ENCODE data around the gene TCF7L2.

TCF7L2 gene

DNA sequence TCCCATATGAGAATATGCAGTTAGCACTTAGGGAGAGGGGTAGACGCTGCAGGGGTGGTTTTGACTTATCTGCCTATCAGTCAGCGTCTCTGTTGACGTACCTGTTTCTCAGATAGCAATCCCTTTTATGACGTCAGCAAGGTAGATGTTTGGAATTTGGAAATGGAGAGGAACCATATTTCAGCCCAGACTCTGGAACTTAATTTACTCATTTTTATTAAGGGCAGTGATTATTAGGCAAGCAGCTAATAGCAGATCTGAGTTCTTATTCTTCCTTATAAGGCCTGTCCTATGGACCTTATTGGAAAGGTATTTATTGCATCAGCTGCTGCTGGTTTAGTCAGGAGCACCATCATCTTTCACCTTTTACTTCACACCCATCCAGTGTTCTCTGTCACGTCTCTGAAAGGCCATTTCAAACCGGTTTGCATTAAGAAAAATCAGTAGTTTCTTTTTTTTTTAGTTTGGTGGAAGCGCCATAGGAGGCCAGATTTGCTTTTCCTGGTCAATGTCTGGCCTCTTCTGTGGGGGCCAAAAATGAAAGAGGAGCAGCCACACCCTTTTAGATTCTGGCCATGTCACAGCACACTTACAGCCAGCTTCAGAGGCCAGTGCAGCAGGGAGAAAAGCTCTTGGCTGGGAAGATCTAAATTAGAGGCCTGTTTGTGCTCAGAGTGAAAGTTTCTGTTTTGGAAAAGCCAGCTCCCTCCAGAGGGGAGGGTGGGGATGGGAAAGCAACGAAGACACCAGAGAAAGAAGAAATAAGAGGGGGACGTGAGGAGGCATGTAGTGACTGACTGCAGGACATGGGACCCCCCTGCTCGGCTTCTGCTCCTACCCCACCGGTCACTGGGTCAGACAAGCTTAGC lies 146.3 kb downstream of the TCF7L2 start:
- POLR2A ChIA-PET (ENCODE audit: low non-redundant PET): no interaction called here
- H3K27ac ChIP-seq: peak overlapping the region; percentile 93
- TF ChIP-seq, protein P1, sequence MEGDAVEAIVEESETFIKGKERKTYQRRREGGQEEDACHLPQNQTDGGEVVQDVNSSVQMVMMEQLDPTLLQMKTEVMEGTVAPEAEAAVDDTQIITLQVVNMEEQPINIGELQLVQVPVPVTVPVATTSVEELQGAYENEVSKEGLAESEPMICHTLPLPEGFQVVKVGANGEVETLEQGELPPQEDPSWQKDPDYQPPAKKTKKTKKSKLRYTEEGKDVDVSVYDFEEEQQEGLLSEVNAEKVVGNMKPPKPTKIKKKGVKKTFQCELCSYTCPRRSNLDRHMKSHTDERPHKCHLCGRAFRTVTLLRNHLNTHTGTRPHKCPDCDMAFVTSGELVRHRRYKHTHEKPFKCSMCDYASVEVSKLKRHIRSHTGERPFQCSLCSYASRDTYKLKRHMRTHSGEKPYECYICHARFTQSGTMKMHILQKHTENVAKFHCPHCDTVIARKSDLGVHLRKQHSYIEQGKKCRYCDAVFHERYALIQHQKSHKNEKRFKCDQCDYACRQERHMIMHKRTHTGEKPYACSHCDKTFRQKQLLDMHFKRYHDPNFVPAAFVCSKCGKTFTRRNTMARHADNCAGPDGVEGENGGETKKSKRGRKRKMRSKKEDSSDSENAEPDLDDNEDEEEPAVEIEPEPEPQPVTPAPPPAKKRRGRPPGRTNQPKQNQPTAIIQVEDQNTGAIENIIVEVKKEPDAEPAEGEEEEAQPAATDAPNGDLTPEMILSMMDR (conservative IDR thresholded peaks at IDR 0.05; ENCODE audit: low read depth): no peak
- CTCF ChIA-PET: interaction anchor here (0.7 kb wide), 1 partner anchor 671 kb away, joined by 3 read pairs; no protein-coding TSS in a partner anchor
- DNase-seq (ENCODE audit: low spot score): no peak

DNA sequence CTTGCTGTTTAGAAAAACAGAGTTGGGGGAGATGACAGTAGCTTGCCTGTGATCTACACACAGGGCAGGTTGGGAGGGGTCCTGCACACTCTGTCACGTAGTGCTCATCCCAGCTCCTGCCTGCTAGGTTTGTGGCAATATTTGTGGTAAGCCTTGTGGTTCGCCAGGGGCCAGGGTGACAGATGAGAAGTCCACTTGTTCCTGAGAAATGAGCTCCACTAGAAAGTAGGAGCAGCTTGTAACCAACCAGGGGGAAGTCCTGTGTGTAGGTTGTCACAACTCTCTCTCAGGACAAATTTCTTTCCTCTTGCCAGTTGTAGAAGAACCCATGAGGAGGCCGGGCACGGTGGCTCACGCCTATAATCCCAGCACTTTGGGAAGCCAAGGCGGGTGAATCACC lies 147.0 kb downstream of the TCF7L2 start:
- ChIA-PET CTCF (interaction anchor here (0.7 kb wide), 1 partner anchor 672 kb away, joined by 3 read pairs; no protein-coding TSS in a partner anchor), POLR2A (ENCODE audit: low non-redundant PET) (no interaction called here)
- peak overlapping the region; percentile 93 for H3K27ac ChIP-seq
- DNase-seq (ENCODE audit: low spot score): no peak
- TF ChIP-seq, protein P1 (conservative IDR thresholded peaks at IDR 0.05; ENCODE audit: low read depth): no peak

DNA sequence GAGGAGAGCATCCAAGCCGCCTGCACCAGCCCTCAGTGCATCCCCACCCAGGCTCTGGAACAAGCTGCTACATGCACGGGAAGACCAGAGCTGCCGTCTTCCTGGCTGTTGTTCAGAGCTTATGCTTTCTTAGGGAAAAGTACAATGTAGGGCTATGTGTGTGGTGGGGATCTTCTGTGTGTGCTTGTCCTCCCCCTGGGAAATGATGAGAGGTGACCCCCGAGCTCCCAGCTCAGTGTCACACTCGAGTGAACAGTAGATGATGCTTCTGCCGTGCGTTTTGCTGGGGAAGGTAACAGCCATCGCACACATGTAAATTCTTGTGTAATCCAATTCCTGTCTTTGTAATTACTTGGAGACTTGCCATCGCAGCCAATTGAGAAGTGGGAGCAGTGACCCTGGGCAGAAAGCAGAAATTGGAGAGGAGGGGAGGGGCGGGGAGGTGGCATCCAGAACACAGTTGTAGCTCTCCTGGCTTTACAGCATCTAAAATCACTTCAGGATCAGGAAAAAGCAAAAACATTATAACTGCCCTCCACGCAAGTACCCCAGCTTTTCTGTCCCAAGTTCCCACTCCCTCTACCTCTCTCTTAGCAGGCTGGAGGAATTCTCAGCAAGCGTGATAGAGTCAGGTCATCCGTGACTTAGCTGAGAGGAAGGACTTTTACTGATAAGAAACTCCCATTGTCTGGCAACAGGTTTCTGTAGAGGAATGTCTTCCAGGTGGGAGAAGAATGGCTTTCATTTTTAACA lies 149.6 kb downstream of the TCF7L2 start:
- ChIA-PET CTCF (interaction anchor here (0.7 kb wide), 1 partner anchor 39 kb away, joined by 3 read pairs; no protein-coding TSS in a partner anchor), POLR2A (ENCODE audit: low non-redundant PET) (no interaction called here)
- H3K27ac ChIP-seq: peak overlapping the region; percentile 93
- TF ChIP-seq, protein P1 (conservative IDR thresholded peaks at IDR 0.05; ENCODE audit: low read depth): no peak
- peak; percentile 82 for DNase-seq (ENCODE audit: low spot score)

DNA sequence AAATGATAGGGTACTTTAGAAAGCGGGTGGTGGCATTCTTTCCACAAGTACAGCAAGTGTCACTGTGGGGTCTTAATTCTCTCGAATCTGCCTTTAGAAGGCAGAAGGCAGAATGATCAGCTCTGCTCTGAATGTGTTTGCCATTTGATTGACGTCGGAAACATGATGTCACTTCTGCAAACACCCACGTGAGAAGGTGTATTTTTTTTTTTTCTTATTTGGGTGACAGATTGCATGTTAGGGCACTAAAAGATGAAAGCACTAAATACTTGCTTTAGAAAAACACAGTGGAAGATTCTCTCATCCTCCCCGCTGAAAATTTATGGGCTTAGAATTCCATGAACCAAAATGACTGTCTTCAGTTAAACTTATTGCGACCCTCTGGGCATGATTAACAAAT lies 150.2 kb downstream of the TCF7L2 start:
- CTCF ChIA-PET: no interaction called here

DNA sequence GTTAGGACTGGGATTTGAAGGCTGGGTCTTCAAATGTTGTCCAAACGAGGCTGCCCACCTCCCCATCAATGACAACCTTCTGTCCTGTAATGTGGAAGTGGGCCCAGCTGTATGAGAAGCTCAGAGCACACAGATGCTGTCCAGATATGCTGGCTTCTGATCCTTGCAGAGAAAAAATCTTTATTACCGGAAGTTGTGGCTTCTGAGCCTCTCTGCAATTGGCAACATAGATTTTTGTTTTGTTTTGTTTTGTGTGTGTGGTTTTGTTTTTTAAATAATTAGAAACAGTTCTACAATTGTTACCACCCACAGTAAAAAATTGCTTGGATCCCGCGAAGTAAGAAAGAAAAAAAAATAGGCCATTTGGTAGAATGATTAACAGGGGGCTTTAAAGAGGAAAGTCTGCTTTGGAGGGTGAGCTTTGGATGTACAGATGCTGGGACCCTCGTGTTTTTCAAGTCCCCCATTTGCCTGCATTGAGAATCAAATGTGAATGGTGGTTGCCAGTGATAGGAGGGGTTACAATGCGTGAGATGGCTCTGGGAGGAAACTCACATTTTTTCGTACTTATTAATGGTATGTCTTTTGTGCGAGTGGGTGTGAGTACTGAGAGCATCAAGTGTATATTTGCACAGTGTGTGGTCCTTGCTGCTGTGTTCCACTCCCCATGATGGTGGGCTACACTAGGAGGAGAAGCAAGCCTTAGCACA lies 153.2 kb downstream of the TCF7L2 start:
- TF ChIP-seq, protein P1 (conservative IDR thresholded peaks at IDR 0.05; ENCODE audit: low read depth): no peak
- H3K27ac ChIP-seq: no peak overlapping the region
- ChIA-PET CTCF (interaction anchor here (0.6 kb wide), 3 partner anchors 9 to 308 kb away, joined by 3 to 8 read pairs (median 4); no protein-coding TSS in a partner anchor), POLR2A (ENCODE audit: low non-redundant PET) (no interaction called here)
- no peak for DNase-seq (ENCODE audit: low spot score)

More for the DNA sequence above, 150.2 kb downstream of the TCF7L2 start:
- POLR2A ChIA-PET (ENCODE audit: low non-redundant PET): no interaction called here
- DNase-seq (ENCODE audit: low spot score): no peak
- TF ChIP-seq, protein P1 (conservative IDR thresholded peaks at IDR 0.05; ENCODE audit: low read depth): no peak
- H3K27ac ChIP-seq: peak overlapping the region; percentile 32; the same call in 1 of the 2 replicates

DNA sequence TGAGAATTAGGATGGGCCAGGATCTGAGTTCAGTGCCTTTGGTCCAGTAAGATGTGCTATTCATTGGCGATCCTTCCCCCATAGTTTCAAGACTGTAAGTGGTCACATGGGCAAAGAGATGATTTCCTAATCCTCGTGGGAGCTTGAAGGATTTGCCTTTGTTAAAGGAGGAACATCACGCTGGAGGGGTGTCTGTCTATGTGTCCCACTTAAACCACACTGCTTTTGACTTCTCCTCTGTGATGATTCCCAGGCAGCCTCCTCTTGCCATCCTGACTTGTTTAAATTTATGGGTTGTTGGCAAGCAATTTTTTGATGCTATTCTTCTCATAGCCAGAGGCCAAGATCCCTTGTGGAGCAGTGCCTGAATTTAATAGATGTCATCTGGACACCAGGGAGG lies 154.0 kb downstream of the TCF7L2 start:
- ChIA-PET CTCF (interaction anchor here (0.6 kb wide), 2 partner anchors 10 to 145 kb away, joined by 3 to 4 read pairs; no protein-coding TSS in a partner anchor), POLR2A (ENCODE audit: low non-redundant PET) (no interaction called here)
- H3K27ac ChIP-seq: no peak overlapping the region
- DNase-seq (ENCODE audit: low spot score): no peak
- TF ChIP-seq, protein P1 (conservative IDR thresholded peaks at IDR 0.05; ENCODE audit: low read depth): no peak

All from RWPE1 (cell line).